Measurements from ENCODE around the gene LYL1. TPM values are rescaled to one million over a fixed set of nuclear protein-coding genes. Genes with fewer than 3 reads are reported as not detected.

The LYL1 gene
- total and polyA plus RNA-seq, 9 of the 15 experiments (the other 6 are each of a cell fraction or from before 2014, with no cell fraction given), result 1.3 to 266 (median 34.0) TPM

DNA sequence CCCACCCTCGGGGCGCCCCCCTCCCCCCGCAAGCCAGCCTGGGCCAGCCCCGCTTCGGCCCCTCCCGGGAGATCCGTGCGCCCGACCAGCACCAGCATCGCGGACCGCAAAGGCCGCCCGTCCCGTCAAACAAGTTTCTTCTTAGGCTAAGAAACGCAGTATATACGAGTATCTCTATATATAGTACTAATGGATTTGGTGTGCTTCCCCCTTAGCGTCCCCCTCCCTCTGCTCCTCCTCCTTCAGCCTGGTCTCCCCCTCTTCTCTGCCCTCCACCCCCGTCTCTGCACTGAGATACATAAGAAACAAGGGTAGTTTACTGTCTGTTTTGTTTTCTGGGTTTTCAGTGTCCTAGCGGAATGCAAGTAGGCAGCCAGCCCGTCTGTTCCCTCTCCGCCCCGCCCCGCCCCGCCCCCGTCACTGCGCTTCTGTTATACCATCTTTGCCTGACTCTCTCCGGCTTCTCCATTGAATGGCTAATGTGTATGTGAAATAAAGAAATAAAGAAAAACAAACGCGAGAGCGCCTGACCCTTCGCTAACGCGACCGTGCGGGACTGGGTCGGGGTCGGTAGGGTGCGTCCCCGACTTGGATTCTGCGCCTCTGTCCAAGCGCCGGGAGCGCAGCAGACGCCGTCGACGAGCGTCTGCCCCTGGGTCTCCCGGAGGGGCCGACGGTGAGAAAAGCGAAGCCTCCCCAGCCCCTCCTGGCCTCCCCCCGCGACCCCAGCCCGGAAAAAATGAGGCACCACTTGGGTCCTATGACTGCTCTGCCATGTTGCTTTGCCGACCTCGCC, 4.2 kb downstream of the LYL1 start (continued):
- TF ChIP-seq ESRRB (CRISPR knock-in tag; IDR thresholded peaks at IDR 0.05; ENCODE audit: borderline replicate concordance) (peak; percentile 75; the same call in 1 of the 2 replicates), CHD4 (IDR thresholded peaks at IDR 0.05; ENCODE audit: insufficient read depth, insufficient replicate concordance, low read depth, low read length, poor library complexity, severe bottlenecking) (no peak), ZNF644 (tag; IDR thresholded peaks at IDR 0.05; ENCODE audit: low read depth) (no peak), ZNF561 (CRISPR knock-in tag; conservative IDR thresholded peaks at IDR 0.05) (0 out of 2 replicates have a peak, but pooled peaks have one; percentile 13), CC2D1A (IDR thresholded peaks at IDR 0.05) (no peak), RAD21 (CRISPR knock-in tag; conservative IDR thresholded peaks at IDR 0.05 in 1 of 2, IDR thresholded peaks at IDR 0.05 in 1 of 2) (peak in 1 of 2 experiments; percentile 19; a peak in 2 of 4 replicates), MYC (IDR thresholded peaks at IDR 0.05; ENCODE audit: low read depth, low read length) (no peak), MYC (CRISPR knock-in tag; IDR thresholded peaks at IDR 0.05; ENCODE audit: borderline replicate concordance, low read depth) (peak; percentile 13; the same call in 1 of the 2 replicates), YY1 (IDR thresholded peaks at IDR 0.05; ENCODE audit: borderline replicate concordance in 1 of 3, control insufficient read depth in 1 of 3, extremely low read depth in 1 of 3, insufficient read depth in 3 of 3, insufficient read length in 1 of 3, insufficient replicate concordance in 2 of 3, low read depth in 1 of 3, low read length in 2 of 3) (peak in 1 of 3 experiments; percentile 4), ZNF695 (CRISPR knock-in tag; IDR thresholded peaks at IDR 0.05) (peak; percentile 24; the same call in 1 of the 2 replicates), TAF7 (tag; IDR thresholded peaks at IDR 0.05) (peak; percentile 29; the same call in 1 of the 2 replicates), DPF2 (IDR thresholded peaks at IDR 0.05) (0 out of 2 replicates have a peak, but pooled peaks have one; percentile 30), HMG20B (CRISPR knock-in tag; IDR thresholded peaks at IDR 0.05) (0 out of 2 replicates have a peak, but pooled peaks have one; percentile 7), MYNN (IDR thresholded peaks at IDR 0.05) (no peak; the same call in 1 of the 2 replicates), MYNN (CRISPR knock-in tag; IDR thresholded peaks at IDR 0.05) (no peak), U2AF1 (optimal IDR thresholded peaks at IDR 0.05; ENCODE audit: low read depth, low read length) (no peak), FOXP1 (CRISPR knock-in tag; IDR thresholded peaks at IDR 0.05) (peak; percentile 49; the same call in 1 of the 2 replicates), GATAD2B (IDR thresholded peaks at IDR 0.05; ENCODE audit: borderline replicate concordance) (no peak)
- TF ChIP-seq, protein P1, sequence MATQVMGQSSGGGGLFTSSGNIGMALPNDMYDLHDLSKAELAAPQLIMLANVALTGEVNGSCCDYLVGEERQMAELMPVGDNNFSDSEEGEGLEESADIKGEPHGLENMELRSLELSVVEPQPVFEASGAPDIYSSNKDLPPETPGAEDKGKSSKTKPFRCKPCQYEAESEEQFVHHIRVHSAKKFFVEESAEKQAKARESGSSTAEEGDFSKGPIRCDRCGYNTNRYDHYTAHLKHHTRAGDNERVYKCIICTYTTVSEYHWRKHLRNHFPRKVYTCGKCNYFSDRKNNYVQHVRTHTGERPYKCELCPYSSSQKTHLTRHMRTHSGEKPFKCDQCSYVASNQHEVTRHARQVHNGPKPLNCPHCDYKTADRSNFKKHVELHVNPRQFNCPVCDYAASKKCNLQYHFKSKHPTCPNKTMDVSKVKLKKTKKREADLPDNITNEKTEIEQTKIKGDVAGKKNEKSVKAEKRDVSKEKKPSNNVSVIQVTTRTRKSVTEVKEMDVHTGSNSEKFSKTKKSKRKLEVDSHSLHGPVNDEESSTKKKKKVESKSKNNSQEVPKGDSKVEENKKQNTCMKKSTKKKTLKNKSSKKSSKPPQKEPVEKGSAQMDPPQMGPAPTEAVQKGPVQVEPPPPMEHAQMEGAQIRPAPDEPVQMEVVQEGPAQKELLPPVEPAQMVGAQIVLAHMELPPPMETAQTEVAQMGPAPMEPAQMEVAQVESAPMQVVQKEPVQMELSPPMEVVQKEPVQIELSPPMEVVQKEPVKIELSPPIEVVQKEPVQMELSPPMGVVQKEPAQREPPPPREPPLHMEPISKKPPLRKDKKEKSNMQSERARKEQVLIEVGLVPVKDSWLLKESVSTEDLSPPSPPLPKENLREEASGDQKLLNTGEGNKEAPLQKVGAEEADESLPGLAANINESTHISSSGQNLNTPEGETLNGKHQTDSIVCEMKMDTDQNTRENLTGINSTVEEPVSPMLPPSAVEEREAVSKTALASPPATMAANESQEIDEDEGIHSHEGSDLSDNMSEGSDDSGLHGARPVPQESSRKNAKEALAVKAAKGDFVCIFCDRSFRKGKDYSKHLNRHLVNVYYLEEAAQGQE (IDR thresholded peaks at IDR 0.05; ENCODE audit: borderline replicate concordance), result no peak
- TF ChIP-seq, protein P1 (CRISPR knock-in tag; IDR thresholded peaks at IDR 0.05; ENCODE audit: low read depth), result no peak

Measured in K562 (cell line).